ENCODE data around the gene ARG2.

The ARG2 gene

DNA sequence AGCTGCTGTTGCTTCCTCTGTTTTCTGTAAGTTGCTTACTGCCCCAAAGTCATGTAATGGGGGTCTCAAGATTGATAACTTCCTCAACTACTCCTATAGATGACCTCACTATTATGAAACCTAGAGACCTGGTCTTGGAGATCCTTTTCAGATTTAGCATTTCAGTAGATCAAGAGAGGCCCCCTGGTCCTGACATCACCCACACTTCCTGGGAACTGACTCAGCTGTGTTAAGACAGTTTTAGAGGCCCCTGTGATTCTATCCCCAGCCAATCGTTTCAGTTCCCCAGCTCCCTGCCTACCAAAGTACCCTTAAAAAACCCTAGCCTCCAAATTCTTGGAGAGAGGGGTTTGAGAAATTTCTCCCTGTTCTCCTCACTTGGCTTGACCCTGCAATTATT lies 9.2 kb upstream of the ARG2 start:
- Histone ChIP-seq H3K27ac (ENCODE audit: low read depth, low read length) (no peak overlapping the region), H3K4me1 (ENCODE audit: control insufficient read depth, low read length) (no peaks in the 10 kb centered on the region), H3K36me3 (ENCODE audit: control insufficient read depth, low read length) (no peaks in the 10 kb centered on the region), H3F3A (ENCODE audit: control insufficient read depth, insufficient read depth) (no peaks in the 10 kb centered on the region), H3K4me2 (ENCODE audit: low read length) (no peak overlapping the region), H3K4me3 (ENCODE audit: low read length) (no peak overlapping the region), H4K20me1 (ENCODE audit: control insufficient read depth, insufficient read depth, low read depth, low read length) (no peaks in the 10 kb centered on the region), H3K9me2 (replicated peaks; ENCODE audit: control insufficient read depth, low read length) (no peaks in the 10 kb centered on the region), H3K9me3 (ENCODE audit: control insufficient read depth, insufficient read depth, low read length) (no peaks in the 10 kb centered on the region), H3K79me2 (ENCODE audit: control insufficient read depth, low read length) (no peaks in the 10 kb centered on the region), H3K27me3 (ENCODE audit: control insufficient read depth, low read length) (peaks cover 8% of the 10 kb centered on the region)
- TF ChIP-seq EZH2phosphoT487 (IDR thresholded peaks at IDR 0.05; ENCODE audit: borderline replicate concordance, low read length) (no peak), CTCF (IDR thresholded peaks at IDR 0.05; ENCODE audit: low read depth, low read length, poor library complexity, severe bottlenecking) (no peak)

- Histone ChIP-seq H3K27me3 (ENCODE audit: control insufficient read depth, low read length) (peaks cover 23% of the 10 kb centered on the region), H3K36me3 (ENCODE audit: control insufficient read depth, low read length) (no peaks in the 10 kb centered on the region), H3K9me2 (replicated peaks; ENCODE audit: control insufficient read depth, low read length) (no peaks in the 10 kb centered on the region), H3K9me3 (ENCODE audit: control insufficient read depth, insufficient read depth, low read length) (no peaks in the 10 kb centered on the region), H3K4me2 (ENCODE audit: low read length) (peak overlapping the region; percentile 83), H3K4me3 (ENCODE audit: low read length) (peak overlapping the region; percentile 77), H3F3A (ENCODE audit: control insufficient read depth, insufficient read depth) (peaks cover 2% of the 10 kb centered on the region; the same call in 1 of the 2 replicates), H3K79me2 (ENCODE audit: control insufficient read depth, low read length) (no peaks in the 10 kb centered on the region), H4K20me1 (ENCODE audit: control insufficient read depth, insufficient read depth, low read depth, low read length) (no peaks in the 10 kb centered on the region), H3K4me1 (ENCODE audit: control insufficient read depth, low read length) (peaks cover 24% of the 10 kb centered on the region), H3K27ac (ENCODE audit: low read depth, low read length) (no peak overlapping the region)
- TF ChIP-seq CTCF (IDR thresholded peaks at IDR 0.05; ENCODE audit: low read depth, low read length, poor library complexity, severe bottlenecking) (peak; percentile 70), EZH2phosphoT487 (IDR thresholded peaks at IDR 0.05; ENCODE audit: borderline replicate concordance, low read length) (no peak)
Observed at GRCh38 chr14:67618617-67619063, 1.1 kb upstream of the ARG2 start.

- H3K27ac ChIP-seq (ENCODE audit: low read depth, low read length) = no peak overlapping the region
- H3K79me2 ChIP-seq (ENCODE audit: control insufficient read depth, low read length) = no peaks in the 10 kb centered on the region
- peak overlapping the region; percentile 77 for H3K4me3 ChIP-seq (ENCODE audit: low read length)
- H3K36me3 ChIP-seq (ENCODE audit: control insufficient read depth, low read length) = no peaks in the 10 kb centered on the region
- H3K9me2 ChIP-seq (replicated peaks; ENCODE audit: control insufficient read depth, low read length) = no peaks in the 10 kb centered on the region
- H3K4me1 ChIP-seq (ENCODE audit: control insufficient read depth, low read length) = peaks cover 24% of the 10 kb centered on the region
- no peak for TF ChIP-seq EZH2phosphoT487 (IDR thresholded peaks at IDR 0.05; ENCODE audit: borderline replicate concordance, low read length)
- no peak for TF ChIP-seq CTCF (IDR thresholded peaks at IDR 0.05; ENCODE audit: low read depth, low read length, poor library complexity, severe bottlenecking)
- peak overlapping the region; percentile 83 for H3K4me2 ChIP-seq (ENCODE audit: low read length)
- peaks cover 20% of the 10 kb centered on the region for H3K27me3 ChIP-seq (ENCODE audit: control insufficient read depth, low read length)
- H4K20me1 ChIP-seq (ENCODE audit: control insufficient read depth, insufficient read depth, low read depth, low read length) = no peaks in the 10 kb centered on the region
- no peaks in the 10 kb centered on the region for H3K9me3 ChIP-seq (ENCODE audit: control insufficient read depth, insufficient read depth, low read length)
- H3F3A ChIP-seq (ENCODE audit: control insufficient read depth, insufficient read depth) = peaks cover 2% of the 10 kb centered on the region; the same call in 1 of the 2 replicates
Observed at GRCh38 chr14:67620217-67620785, 581 bp downstream of the ARG2 start.
